ENCODE measurements around the gene GMCL2.

- TF ChIP-seq CTCF (IDR thresholded peaks at IDR 0.05), result no peak
- no peak for TF ChIP-seq POLR2A (IDR thresholded peaks at IDR 0.05)
- TF ChIP-seq EP300 (IDR thresholded peaks at IDR 0.05), result no peak
These were observed 44.5 kb upstream of the GMCL2 start for GRCh38 chr5:178231539-178232123.

Measured in gastroesophageal sphincter (tissue), 3 donors.